Measurements from ENCODE around the gene MLXIPL.
A peak's percentile ranks its signal among the peaks of the same experiment; 100 is the strongest.
"Not testable (repeated sequence)": the region's sequence is repeated elsewhere in the genome, so short reads cannot be mapped to it uniquely, and the experiment has no call there.

MLXIPL gene

DNA sequence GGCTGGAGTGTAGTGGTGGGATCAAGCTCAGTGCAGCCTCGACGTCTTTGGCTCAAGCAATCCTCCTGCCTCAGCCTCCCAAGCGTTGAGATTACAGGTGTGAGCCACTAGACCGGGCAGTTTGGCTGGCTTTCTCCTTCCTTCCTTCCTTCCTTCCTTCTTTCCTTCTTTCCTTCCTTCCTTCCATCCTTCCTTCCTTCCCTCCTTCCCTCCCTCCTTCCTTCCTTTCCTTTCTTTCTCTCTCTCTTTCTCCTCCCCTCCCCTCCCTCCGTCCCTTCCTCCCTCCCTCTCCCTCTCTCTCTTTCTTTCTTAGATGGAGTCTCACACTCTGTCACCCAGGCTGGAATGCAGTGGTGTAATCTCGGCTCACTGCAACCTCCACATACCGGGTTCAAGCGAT, 35.7 kb upstream of the MLXIPL start:
- no peaks in the 10 kb centered on the region for H3K27me3 ChIP-seq (ENCODE audit: insufficient read depth, low read length)
- no peaks in the 10 kb centered on the region for H3K4me1 ChIP-seq (ENCODE audit: insufficient read depth, low read length)
- H3K27ac ChIP-seq (ENCODE audit: low read length): no peak overlapping the region
- H3K9me3 ChIP-seq (ENCODE audit: insufficient read depth, low read depth, low read length): no peaks in the 10 kb centered on the region
- H3K4me3 ChIP-seq (ENCODE audit: low read length): no peak overlapping the region
- H3K36me3 ChIP-seq (ENCODE audit: insufficient read depth, low read depth, low read length): no peaks in the 10 kb centered on the region
- no peak overlapping the region for H3K9ac ChIP-seq (ENCODE audit: low read depth, low read length)

DNA sequence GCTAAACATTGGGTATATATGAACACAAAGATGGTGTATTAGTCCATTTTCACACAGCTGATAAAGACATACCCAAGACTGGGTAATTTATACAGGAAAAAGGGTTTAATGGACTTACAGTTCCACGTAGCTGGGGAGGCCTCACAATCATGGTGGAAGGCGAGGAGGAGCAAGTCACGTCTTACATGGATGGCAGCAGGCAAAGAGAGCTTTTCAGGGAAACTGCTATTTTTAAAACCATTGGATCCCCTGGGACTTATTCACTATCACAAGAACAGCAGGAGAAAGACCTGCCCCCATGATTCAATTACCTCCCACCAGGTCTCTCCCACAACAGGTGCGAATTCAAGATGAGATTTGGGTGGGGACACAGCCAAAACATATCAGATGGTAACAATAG, 31.0 kb upstream of the MLXIPL start:
- H3K4me3 ChIP-seq (ENCODE audit: low read length); H3K4me1 ChIP-seq (ENCODE audit: insufficient read depth, low read length); H3K9ac ChIP-seq (ENCODE audit: low read depth, low read length); H3K9me3 ChIP-seq (ENCODE audit: insufficient read depth, low read depth, low read length); H3K36me3 ChIP-seq (ENCODE audit: insufficient read depth, low read depth, low read length); H3K27ac ChIP-seq (ENCODE audit: low read length): not testable (repeated sequence)
- peaks cover 13% of the 10 kb centered on the region; the same call in 1 of the 2 replicates for H3K27me3 ChIP-seq (ENCODE audit: insufficient read depth, low read length)

GRCh38 chr7:73652541-73652949, 28.2 kb upstream of the MLXIPL start:
- no peak overlapping the region for H3K4me3 ChIP-seq (ENCODE audit: low read length)
- no peaks in the 10 kb centered on the region for H3K9me3 ChIP-seq (ENCODE audit: insufficient read depth, low read depth, low read length)
- no peak overlapping the region for H3K27ac ChIP-seq (ENCODE audit: low read length)
- no peak overlapping the region for H3K9ac ChIP-seq (ENCODE audit: low read depth, low read length)
- peaks cover 39% of the 10 kb centered on the region for H3K27me3 ChIP-seq (ENCODE audit: insufficient read depth, low read length)
- no peaks in the 10 kb centered on the region for H3K4me1 ChIP-seq (ENCODE audit: insufficient read depth, low read length)
- no peaks in the 10 kb centered on the region for H3K36me3 ChIP-seq (ENCODE audit: insufficient read depth, low read depth, low read length)

- no peak overlapping the region for H3K27ac ChIP-seq (ENCODE audit: low read length)
- H3K9ac ChIP-seq (ENCODE audit: low read depth, low read length): no peak overlapping the region
- no peaks in the 10 kb centered on the region for H3K9me3 ChIP-seq (ENCODE audit: insufficient read depth, low read depth, low read length)
- H3K36me3 ChIP-seq (ENCODE audit: insufficient read depth, low read depth, low read length): no peaks in the 10 kb centered on the region
- H3K4me3 ChIP-seq (ENCODE audit: low read length): no peak overlapping the region
- H3K27me3 ChIP-seq (ENCODE audit: insufficient read depth, low read length): peaks cover 59% of the 10 kb centered on the region
- H3K4me1 ChIP-seq (ENCODE audit: insufficient read depth, low read length): peaks cover 4% of the 10 kb centered on the region; the same call in 1 of the 2 replicates
Observed at GRCh38 chr7:73650524-73650923, 26.2 kb upstream of the MLXIPL start.

- no peak overlapping the region for H3K27ac ChIP-seq (ENCODE audit: low read length)
- H3K4me1 ChIP-seq (ENCODE audit: insufficient read depth, low read length): peaks cover 4% of the 10 kb centered on the region; the same call in 1 of the 2 replicates
- no peak overlapping the region for H3K9ac ChIP-seq (ENCODE audit: low read depth, low read length)
- no peaks in the 10 kb centered on the region for H3K9me3 ChIP-seq (ENCODE audit: insufficient read depth, low read depth, low read length)
- no peak overlapping the region for H3K4me3 ChIP-seq (ENCODE audit: low read length)
- H3K27me3 ChIP-seq (ENCODE audit: insufficient read depth, low read length): peaks cover 64% of the 10 kb centered on the region
- H3K36me3 ChIP-seq (ENCODE audit: insufficient read depth, low read depth, low read length): no peaks in the 10 kb centered on the region
Observed at GRCh38 chr7:73649576-73649975, 25.3 kb upstream of the MLXIPL start.

DNA sequence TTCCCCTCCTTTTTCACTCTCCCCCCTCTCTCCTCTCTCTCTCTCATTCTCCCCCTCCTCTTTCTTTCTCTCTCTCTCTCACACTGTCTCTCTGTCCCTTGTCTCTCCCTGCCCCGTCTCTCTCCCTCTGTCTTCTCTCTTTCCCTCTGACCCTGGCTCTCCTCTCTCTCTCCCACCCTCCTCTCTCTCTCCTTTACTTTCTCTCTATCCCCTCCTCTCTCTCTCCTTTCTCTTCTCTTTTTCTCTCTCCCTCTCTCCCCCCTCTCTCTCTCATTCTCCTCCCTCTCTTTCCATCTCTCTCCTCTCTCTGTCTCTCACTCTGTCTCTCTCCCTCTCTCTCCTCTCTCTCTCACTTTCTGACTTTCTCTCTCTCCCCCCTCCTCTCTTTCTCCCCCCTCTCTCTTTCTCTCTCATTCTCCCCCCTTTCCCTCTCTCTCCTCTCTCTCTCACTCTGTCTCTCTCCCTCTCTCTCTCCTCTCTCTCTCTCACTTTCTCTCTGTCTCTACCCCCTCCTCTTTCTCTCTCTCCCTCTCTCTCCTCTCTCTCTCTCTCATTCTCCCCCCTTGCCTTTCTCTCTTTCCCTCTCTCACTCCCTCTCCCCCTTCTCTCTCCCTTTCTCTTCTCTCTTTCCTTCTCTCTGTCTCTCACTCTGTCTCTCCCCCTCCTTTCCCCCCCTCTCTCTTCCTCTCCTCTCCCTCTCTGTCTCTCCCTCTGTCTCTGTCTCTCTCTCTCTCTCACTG, 24.4 kb upstream of the MLXIPL start:
- Histone ChIP-seq H3K27me3 (ENCODE audit: insufficient read depth, low read length) (peaks cover 66% of the 10 kb centered on the region), H3K4me1 (ENCODE audit: insufficient read depth, low read length) (peaks cover 4% of the 10 kb centered on the region; the same call in 1 of the 2 replicates), H3K9me3 (ENCODE audit: insufficient read depth, low read depth, low read length) (no peaks in the 10 kb centered on the region), H3K27ac (ENCODE audit: low read length) (no peak overlapping the region), H3K4me3 (ENCODE audit: low read length) (peak overlapping the region; percentile 68; the same call in 1 of the 2 replicates), H3K36me3 (ENCODE audit: insufficient read depth, low read depth, low read length) (no peaks in the 10 kb centered on the region), H3K9ac (ENCODE audit: low read depth, low read length) (no peak overlapping the region)

- peak overlapping the region; percentile 68 for H3K4me3 ChIP-seq (ENCODE audit: low read length)
- H3K9me3 ChIP-seq (ENCODE audit: insufficient read depth, low read depth, low read length): no peaks in the 10 kb centered on the region
- H3K27me3 ChIP-seq (ENCODE audit: insufficient read depth, low read length): peaks cover 66% of the 10 kb centered on the region
- H3K9ac ChIP-seq (ENCODE audit: low read depth, low read length): peak overlapping the region; percentile 63; the same call in 1 of the 2 replicates
- peaks cover 4% of the 10 kb centered on the region; the same call in 1 of the 2 replicates for H3K4me1 ChIP-seq (ENCODE audit: insufficient read depth, low read length)
- H3K36me3 ChIP-seq (ENCODE audit: insufficient read depth, low read depth, low read length): no peaks in the 10 kb centered on the region
- no peak overlapping the region for H3K27ac ChIP-seq (ENCODE audit: low read length)
Observed at GRCh38 chr7:73647725-73648592, 23.6 kb upstream of the MLXIPL start.

DNA sequence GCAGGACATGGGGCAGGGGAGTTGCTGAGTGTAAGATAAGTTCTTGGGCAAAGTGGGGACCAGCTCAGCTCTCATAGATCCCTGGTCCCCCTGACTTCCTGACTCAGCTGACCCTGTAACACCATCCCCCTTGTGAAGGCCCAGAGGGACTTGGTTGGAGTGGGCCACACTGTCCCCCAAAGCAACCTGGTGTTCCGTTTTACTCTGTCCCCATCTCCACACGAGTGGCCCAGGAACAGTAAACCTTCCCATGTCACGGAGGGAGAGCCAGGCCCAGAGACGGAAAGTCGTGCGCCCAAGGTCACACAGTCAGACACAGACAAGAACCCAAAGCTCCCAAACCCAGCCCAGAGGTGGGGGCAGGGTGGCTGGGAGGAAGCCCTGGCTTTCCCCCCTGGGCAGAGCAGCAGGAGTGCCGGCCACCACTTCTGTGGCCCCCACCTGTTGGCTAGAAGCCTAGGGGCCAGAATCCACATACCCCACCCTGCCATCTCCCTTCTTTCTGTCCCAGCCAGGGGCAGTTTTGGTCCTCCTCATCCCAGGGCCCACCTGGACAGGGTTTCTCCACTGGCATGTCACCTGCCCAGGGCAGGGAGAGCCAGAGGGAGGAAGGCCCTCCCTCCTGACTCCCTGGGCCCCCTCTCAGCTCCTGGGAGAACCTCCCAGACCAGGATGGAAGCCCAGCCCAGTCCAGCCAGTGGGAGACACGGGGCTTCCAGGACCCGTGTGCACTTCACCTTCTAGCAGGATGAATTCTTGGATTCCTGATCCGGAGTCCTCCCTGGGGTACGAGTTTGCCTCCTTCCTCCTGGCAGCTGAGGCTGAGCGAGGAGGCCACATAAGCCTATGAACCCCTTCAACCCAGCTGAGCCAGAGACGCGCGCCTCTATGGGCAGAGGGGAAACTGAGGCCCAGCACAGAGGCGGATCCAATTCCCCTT, 22.7 kb upstream of the MLXIPL start:
- no peak overlapping the region; the same call in 1 of the 2 replicates for H3K9ac ChIP-seq (ENCODE audit: low read depth, low read length)
- no peak overlapping the region for H3K27ac ChIP-seq (ENCODE audit: low read length)
- peaks cover 66% of the 10 kb centered on the region for H3K27me3 ChIP-seq (ENCODE audit: insufficient read depth, low read length)
- H3K9me3 ChIP-seq (ENCODE audit: insufficient read depth, low read depth, low read length): no peaks in the 10 kb centered on the region
- H3K4me3 ChIP-seq (ENCODE audit: low read length): peak overlapping the region; percentile 57; the same call in 1 of the 2 replicates
- H3K4me1 ChIP-seq (ENCODE audit: insufficient read depth, low read length): peaks cover 4% of the 10 kb centered on the region; the same call in 1 of the 2 replicates
- no peaks in the 10 kb centered on the region for H3K36me3 ChIP-seq (ENCODE audit: insufficient read depth, low read depth, low read length)

- H3K4me1 ChIP-seq (ENCODE audit: insufficient read depth, low read length): peaks cover 4% of the 10 kb centered on the region; the same call in 1 of the 2 replicates
- no peak overlapping the region for H3K9ac ChIP-seq (ENCODE audit: low read depth, low read length)
- H3K9me3 ChIP-seq (ENCODE audit: insufficient read depth, low read depth, low read length): no peaks in the 10 kb centered on the region
- H3K4me3 ChIP-seq (ENCODE audit: low read length): no peak overlapping the region
- peaks cover 57% of the 10 kb centered on the region for H3K27me3 ChIP-seq (ENCODE audit: insufficient read depth, low read length)
- no peaks in the 10 kb centered on the region for H3K36me3 ChIP-seq (ENCODE audit: insufficient read depth, low read depth, low read length)
- no peak overlapping the region for H3K27ac ChIP-seq (ENCODE audit: low read length)
Observed at GRCh38 chr7:73645643-73646174, 21.4 kb upstream of the MLXIPL start.

DNA sequence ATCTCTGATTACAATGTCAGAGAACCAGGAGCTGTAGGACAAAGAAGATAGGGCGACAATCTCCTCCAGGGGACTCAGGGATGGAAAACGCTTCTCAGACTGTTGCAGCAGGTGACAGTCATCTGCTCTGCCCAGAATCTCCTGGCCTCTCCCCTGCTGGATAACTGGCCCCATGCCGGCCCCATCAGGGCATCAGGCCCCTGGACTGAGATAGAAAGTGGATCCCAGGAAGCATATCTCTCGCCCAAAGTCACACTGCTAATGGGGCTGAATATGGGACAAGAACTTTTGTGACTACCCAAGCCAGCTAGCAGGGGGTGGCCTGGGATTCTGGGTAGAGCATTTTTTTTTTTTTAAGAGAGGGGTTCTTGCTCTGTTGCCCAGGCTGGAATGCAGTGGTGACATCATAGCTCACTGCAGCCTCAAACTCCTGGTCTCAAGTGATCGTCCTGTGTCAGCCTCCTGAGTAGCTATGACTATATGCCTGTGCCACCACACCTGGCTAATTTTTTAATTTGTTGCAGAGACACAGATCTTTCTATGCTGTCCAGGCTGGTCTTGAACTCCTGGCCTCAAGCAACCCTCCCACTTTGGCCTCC, 20.5 kb upstream of the MLXIPL start:
- Histone ChIP-seq H3K27ac (ENCODE audit: low read length) (no peak overlapping the region), H3K9me3 (ENCODE audit: insufficient read depth, low read depth, low read length) (no peaks in the 10 kb centered on the region), H3K36me3 (ENCODE audit: insufficient read depth, low read depth, low read length) (no peaks in the 10 kb centered on the region), H3K9ac (ENCODE audit: low read depth, low read length) (no peak overlapping the region), H3K4me1 (ENCODE audit: insufficient read depth, low read length) (peaks cover 4% of the 10 kb centered on the region; the same call in 1 of the 2 replicates), H3K27me3 (ENCODE audit: insufficient read depth, low read length) (peaks cover 49% of the 10 kb centered on the region), H3K4me3 (ENCODE audit: low read length) (no peak overlapping the region)
